PC-3 (cell line): Measurements from ENCODE around the gene TBC1D5. TPM values are rescaled to one million over a fixed set of nuclear protein-coding genes. Genes with fewer than 3 reads are reported as not detected.

ENCODE experiments used
- ATAC-seq: fragments of 200-7000 bp; cut with Tn5 transposase; 2 replicates; pipeline ENCODE4 v1.9.1; 2020; ENCODE audit warnings: mild to moderate bottlenecking, moderate library complexity
- BruUV-seq: library from RNA; stranded (reverse); fragments of 400-500 nt; replicated peaks from 2 replicates; lab custom pipeline; 2021; lab: Mats Ljungman, UMichigan
- CTCF ChIA-PET: fragments of 300-600 bp; sonication (Branson Sonifier 250); formaldehyde crosslinking; loops from one replicate; lab custom pipeline; 2022; ENCODE audit warnings: antibody characterized with exemption; lab: Charles Lee
- POLR2A ChIA-PET: fragments of 300-600 bp; sonication (Branson Sonifier 250); formaldehyde crosslinking; loops from one replicate; lab custom pipeline; 2022; ENCODE audit warnings: antibody characterized with exemption; ENCODE audit not compliant: unreplicated experiment; lab: Charles Lee
- DNase-seq: peaks from one replicate; pipeline ENCODE4 v3.0.0-alpha.2; 2015
- H2AFZ ChIP-seq: fragments of 300-600 bp; sonication (generic); 2 replicates; pipeline ENCODE4 v1.6.0; 2016; ENCODE audit warnings: antibody characterized with exemption, low read length
- H3F3A ChIP-seq: fragments of 300-600 bp; sonication (generic); one replicate; pipeline ENCODE4 v1.6.0; 2017; ENCODE audit warnings: antibody characterized with exemption, low read length, control low read depth, mild to moderate bottlenecking; ENCODE audit not compliant: unreplicated experiment
- H3K27ac ChIP-seq: fragments of 300-600 bp; sonication (generic); 2 replicates; pipeline ENCODE4 v1.5.1; 2016; ENCODE audit warnings: mild to moderate bottlenecking, low read length
- H3K27me3 ChIP-seq: fragments of 300-600 bp; sonication (generic); 2 replicates; pipeline ENCODE4 v1.6.1; 2016; ENCODE audit warnings: low read length, mixed read lengths
- H3K36me3 ChIP-seq: fragments of 300-600 bp; sonication (generic); 2 replicates; pipeline ENCODE4 v1.6.1; 2016; ENCODE audit warnings: low read depth, mixed run types, low read length, mixed read lengths
- H3K4me1 ChIP-seq: fragments of 300-600 bp; sonication (generic); 2 replicates; pipeline ENCODE4 v1.5.1; 2016; ENCODE audit warnings: low read length; ENCODE audit not compliant: insufficient read depth
- H3K4me2 ChIP-seq: fragments of 300-600 bp; sonication (generic); 2 replicates; pipeline ENCODE4 v1.6.0; 2016; ENCODE audit warnings: low read length
- H3K4me3 ChIP-seq: fragments of 300-600 bp; sonication (generic); 2 replicates; pipeline ENCODE4 v1.5.1; 2016; ENCODE audit warnings: mild to moderate bottlenecking, low read length, mixed read lengths
- H3K79me2 ChIP-seq: fragments of 300-600 bp; sonication (generic); 2 replicates; pipeline ENCODE4 v1.6.1; 2017; ENCODE audit warnings: low read length, mixed read lengths
- H3K9ac ChIP-seq: fragments of 300-600 bp; sonication (generic); 2 replicates; pipeline ENCODE4 v1.6.0; 2016; ENCODE audit warnings: mild to moderate bottlenecking, low read length
- H3K9me2 ChIP-seq: fragments of 300-600 bp; sonication (generic); replicated peaks from 2 replicates; pipeline ENCODE4 v1.6.1; 2016; ENCODE audit warnings: mixed run types, low read length, mixed read lengths
- H3K9me3 ChIP-seq: fragments of 300-600 bp; sonication (generic); 2 replicates; pipeline ENCODE4 v1.6.1; 2016; ENCODE audit warnings: low read length, mixed read lengths
- H4K20me1 ChIP-seq: fragments of 300-600 bp; sonication (generic); 2 replicates; pipeline ENCODE4 v1.6.1; 2016; ENCODE audit warnings: low read length, mixed read lengths
- EZH2 ChIP-seq: fragments of 300-600 bp; sonication (generic); IDR thresholded peaks from one replicate; pipeline ENCODE4 v1.6.1; 2017; ENCODE audit warnings: antibody characterized with exemption, mild to moderate bottlenecking, low read length; ENCODE audit not compliant: unreplicated experiment
- EZH2phosphoT487 ChIP-seq: fragments of 300-600 bp; sonication (generic); IDR thresholded peaks from 2 replicates; pipeline ENCODE4 v1.6.1; 2018; ENCODE audit warnings: mild to moderate bottlenecking, antibody characterized with exemption, low read length, borderline replicate concordance
- intact Hi-C: fragments of 100-400 bp; cut with micrococcal nuclease; formaldehyde crosslinking; loops from 2 replicates; pipeline ENCODE4 v1.9.0; 2023
- total RNA-seq: library from RNA; depleted of rRNA; stranded (reverse); fragments of >200 nt; gene quantifications from 2 replicates; pipeline ENCODE4 v1.2.3, GENCODE V29; 2014
- TF ChIP-seq, protein P1 (sequence below): fragments of 300-600 bp; sonication (generic); conservative IDR thresholded peaks from 2 replicates; pipeline ENCODE4 v1.5.1; 2017; ENCODE audit warnings: antibody characterized with exemption, low read depth, mild to moderate bottlenecking, low read length

TBC1D5 gene
- total RNA-seq, 1 experiment from 2014 or later: 54.5 TPM

DNA sequence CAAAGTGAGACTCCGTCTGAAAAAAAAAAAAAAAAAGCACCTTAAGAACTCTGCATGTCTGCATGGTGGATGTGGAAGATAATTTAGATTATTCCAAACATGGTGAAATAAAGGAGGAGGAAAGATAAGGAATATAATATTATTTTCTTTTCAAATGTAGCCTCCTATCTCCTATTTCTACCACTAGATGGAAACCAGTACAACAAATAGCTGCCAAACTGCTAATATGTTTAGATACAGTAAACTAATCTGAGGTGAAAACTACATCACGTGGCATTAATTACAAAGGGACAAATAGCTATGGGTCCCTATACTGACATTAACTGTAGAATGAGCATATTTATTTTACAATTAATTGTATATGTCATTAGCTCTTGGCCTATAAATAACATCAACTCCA lies 197.8 kb downstream of the TBC1D5 start:
- H3K36me3 ChIP-seq: no peaks in the 10 kb centered on the region
- no peaks in the 10 kb centered on the region for H3K27me3 ChIP-seq
- no peak overlapping the region for H3K4me2 ChIP-seq
- H3K9ac ChIP-seq: no peak overlapping the region
- no peak overlapping the region for H3K4me3 ChIP-seq
- H3K79me2 ChIP-seq: no peaks in the 10 kb centered on the region
- ChIA-PET CTCF (interaction anchor here (1.0 kb wide), 1 partner anchor 296 kb away, joined by 3 read pairs; no protein-coding TSS in a partner anchor), POLR2A (no interaction called here)
- no peaks in the 10 kb centered on the region for H3F3A ChIP-seq
- H3K9me2 ChIP-seq: no peaks in the 10 kb centered on the region
- no peak overlapping the region for H2AFZ ChIP-seq
- no peak overlapping the region for H3K27ac ChIP-seq
- no peaks in the 10 kb centered on the region for H3K9me3 ChIP-seq
- DNase-seq: peak; percentile 17
- no TSS peak for BruUV-seq
- ATAC-seq: no peak
- H3K4me1 ChIP-seq: no peaks in the 10 kb centered on the region
- H4K20me1 ChIP-seq: no peaks in the 10 kb centered on the region
- intact Hi-C loops: loop anchor here (2.0 to 10.0 kb wide), 2 partner anchors 100 to 298 kb away; no protein-coding TSS in a partner anchor
- TF ChIP-seq, protein P1, sequence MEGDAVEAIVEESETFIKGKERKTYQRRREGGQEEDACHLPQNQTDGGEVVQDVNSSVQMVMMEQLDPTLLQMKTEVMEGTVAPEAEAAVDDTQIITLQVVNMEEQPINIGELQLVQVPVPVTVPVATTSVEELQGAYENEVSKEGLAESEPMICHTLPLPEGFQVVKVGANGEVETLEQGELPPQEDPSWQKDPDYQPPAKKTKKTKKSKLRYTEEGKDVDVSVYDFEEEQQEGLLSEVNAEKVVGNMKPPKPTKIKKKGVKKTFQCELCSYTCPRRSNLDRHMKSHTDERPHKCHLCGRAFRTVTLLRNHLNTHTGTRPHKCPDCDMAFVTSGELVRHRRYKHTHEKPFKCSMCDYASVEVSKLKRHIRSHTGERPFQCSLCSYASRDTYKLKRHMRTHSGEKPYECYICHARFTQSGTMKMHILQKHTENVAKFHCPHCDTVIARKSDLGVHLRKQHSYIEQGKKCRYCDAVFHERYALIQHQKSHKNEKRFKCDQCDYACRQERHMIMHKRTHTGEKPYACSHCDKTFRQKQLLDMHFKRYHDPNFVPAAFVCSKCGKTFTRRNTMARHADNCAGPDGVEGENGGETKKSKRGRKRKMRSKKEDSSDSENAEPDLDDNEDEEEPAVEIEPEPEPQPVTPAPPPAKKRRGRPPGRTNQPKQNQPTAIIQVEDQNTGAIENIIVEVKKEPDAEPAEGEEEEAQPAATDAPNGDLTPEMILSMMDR: peak; percentile 59
- no peak for TF ChIP-seq EZH2phosphoT487

DNA sequence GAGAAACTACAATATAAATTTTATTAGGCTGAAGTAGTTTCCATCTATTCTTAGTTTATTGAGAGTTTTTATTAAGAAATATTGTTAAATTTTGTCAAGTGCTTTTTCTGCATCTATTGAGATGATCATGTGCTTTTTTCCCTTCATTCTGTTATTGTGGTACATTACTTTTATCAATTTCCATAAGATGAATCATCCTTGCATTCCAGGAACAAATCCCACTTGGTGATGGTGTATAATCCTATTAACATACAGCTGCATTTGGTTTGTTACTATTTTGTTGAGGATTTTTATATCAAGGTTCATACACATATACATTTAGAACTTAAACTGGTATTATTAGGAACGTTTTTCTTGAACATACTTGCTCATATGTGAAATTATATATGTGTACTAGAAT lies 199.8 kb downstream of the TBC1D5 start:
- H3K4me2 ChIP-seq: no peak overlapping the region
- intact Hi-C loops: loop anchor here (10.0 kb wide), 1 partner anchor 102 kb away; no protein-coding TSS in a partner anchor
- TF ChIP-seq EZH2 (no peak), EZH2phosphoT487 (no peak)
- TF ChIP-seq, protein P1: no peak
- H3K27me3 ChIP-seq: no peaks in the 10 kb centered on the region
- H3K9me2 ChIP-seq: no peaks in the 10 kb centered on the region
- H3F3A ChIP-seq: no peaks in the 10 kb centered on the region
- no peaks in the 10 kb centered on the region for H4K20me1 ChIP-seq
- no TSS peak for BruUV-seq
- POLR2A ChIA-PET: no interaction called here
- no peak for ATAC-seq
- no peaks in the 10 kb centered on the region for H3K36me3 ChIP-seq
- CTCF ChIA-PET: no interaction called here
- no peak for DNase-seq
- H3K9ac ChIP-seq: no peak overlapping the region
- no peaks in the 10 kb centered on the region for H3K9me3 ChIP-seq
- H3K27ac ChIP-seq: no peak overlapping the region
- no peak overlapping the region for H2AFZ ChIP-seq
- no peaks in the 10 kb centered on the region for H3K79me2 ChIP-seq
- H3K4me3 ChIP-seq: no peak overlapping the region
- H3K4me1 ChIP-seq: no peaks in the 10 kb centered on the region

DNA sequence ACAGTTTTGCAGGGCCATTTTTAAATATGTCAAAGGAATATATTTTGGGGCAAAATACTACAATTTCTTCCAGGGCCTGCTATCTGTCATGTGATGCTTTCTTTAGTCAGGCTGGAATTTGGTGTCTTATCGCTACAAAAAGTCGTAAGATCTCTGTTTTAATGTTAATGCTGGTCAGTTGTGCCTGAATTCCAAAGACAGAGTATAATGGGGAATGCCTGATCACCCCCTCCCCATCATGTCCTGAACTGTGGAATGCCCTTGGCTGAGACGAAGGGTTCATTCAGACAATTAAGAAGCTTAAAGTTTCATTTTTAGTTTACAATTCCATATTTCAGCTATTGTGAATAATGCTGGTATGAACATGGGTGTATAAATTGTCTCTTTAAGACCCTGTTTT lies 203.0 kb downstream of the TBC1D5 start:
- ATAC-seq: no peak
- no peaks in the 10 kb centered on the region for H3K9me3 ChIP-seq
- DNase-seq: no peak
- no peak overlapping the region for H3K9ac ChIP-seq
- no peaks in the 10 kb centered on the region for H3K36me3 ChIP-seq
- TF ChIP-seq EZH2phosphoT487 (no peak), EZH2 (no peak)
- TF ChIP-seq, protein P1: no peak
- no peaks in the 10 kb centered on the region for H3K79me2 ChIP-seq
- no peak overlapping the region for H2AFZ ChIP-seq
- intact Hi-C loops: no loop called here
- H3K9me2 ChIP-seq: no peaks in the 10 kb centered on the region
- H3K27me3 ChIP-seq: no peaks in the 10 kb centered on the region
- no peaks in the 10 kb centered on the region for H3K4me1 ChIP-seq
- no peak overlapping the region for H3K4me3 ChIP-seq
- H3F3A ChIP-seq: no peaks in the 10 kb centered on the region
- ChIA-PET CTCF (no interaction called here), POLR2A (no interaction called here)
- H3K4me2 ChIP-seq: no peak overlapping the region
- BruUV-seq: no TSS peak
- H3K27ac ChIP-seq: no peak overlapping the region
- no peaks in the 10 kb centered on the region for H4K20me1 ChIP-seq
